ENCODE measurements around the gene IL17B.

DNA sequence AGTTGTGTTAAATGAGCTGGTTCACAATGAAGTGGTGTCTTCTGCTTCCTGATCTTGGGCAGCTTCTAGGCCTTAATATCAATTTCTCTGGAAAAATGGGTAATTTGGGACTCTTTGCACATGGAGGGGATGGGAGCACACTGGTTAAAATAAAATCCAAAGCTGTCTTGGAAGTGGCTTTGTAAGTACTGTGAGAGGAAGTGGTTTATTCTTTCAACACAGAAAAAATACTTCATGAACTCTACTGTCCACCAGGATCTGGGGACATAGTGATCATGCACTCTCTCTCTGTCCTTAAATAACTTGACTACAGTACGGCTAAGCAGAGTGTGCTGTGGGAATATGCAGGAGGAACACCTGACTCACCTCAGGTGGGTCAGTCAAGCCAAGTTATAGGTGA is 18.8 kb downstream of the IL17B start:
- no peak for TF ChIP-seq EP300 (IDR thresholded peaks at IDR 0.05; ENCODE audit: borderline replicate concordance)
- TF ChIP-seq, protein P1, sequence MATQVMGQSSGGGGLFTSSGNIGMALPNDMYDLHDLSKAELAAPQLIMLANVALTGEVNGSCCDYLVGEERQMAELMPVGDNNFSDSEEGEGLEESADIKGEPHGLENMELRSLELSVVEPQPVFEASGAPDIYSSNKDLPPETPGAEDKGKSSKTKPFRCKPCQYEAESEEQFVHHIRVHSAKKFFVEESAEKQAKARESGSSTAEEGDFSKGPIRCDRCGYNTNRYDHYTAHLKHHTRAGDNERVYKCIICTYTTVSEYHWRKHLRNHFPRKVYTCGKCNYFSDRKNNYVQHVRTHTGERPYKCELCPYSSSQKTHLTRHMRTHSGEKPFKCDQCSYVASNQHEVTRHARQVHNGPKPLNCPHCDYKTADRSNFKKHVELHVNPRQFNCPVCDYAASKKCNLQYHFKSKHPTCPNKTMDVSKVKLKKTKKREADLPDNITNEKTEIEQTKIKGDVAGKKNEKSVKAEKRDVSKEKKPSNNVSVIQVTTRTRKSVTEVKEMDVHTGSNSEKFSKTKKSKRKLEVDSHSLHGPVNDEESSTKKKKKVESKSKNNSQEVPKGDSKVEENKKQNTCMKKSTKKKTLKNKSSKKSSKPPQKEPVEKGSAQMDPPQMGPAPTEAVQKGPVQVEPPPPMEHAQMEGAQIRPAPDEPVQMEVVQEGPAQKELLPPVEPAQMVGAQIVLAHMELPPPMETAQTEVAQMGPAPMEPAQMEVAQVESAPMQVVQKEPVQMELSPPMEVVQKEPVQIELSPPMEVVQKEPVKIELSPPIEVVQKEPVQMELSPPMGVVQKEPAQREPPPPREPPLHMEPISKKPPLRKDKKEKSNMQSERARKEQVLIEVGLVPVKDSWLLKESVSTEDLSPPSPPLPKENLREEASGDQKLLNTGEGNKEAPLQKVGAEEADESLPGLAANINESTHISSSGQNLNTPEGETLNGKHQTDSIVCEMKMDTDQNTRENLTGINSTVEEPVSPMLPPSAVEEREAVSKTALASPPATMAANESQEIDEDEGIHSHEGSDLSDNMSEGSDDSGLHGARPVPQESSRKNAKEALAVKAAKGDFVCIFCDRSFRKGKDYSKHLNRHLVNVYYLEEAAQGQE (IDR thresholded peaks at IDR 0.05; ENCODE audit: low read depth) = no peak
- TF ChIP-seq, protein P2, sequence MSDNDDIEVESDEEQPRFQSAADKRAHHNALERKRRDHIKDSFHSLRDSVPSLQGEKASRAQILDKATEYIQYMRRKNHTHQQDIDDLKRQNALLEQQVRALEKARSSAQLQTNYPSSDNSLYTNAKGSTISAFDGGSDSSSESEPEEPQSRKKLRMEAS (IDR thresholded peaks at IDR 0.05) = no peak
- TF ChIP-seq YY1 (IDR thresholded peaks at IDR 0.05; ENCODE audit: low read depth) = no peak
- TF ChIP-seq RAD21 (IDR thresholded peaks at IDR 0.05; ENCODE audit: low read depth) = no peak
- TF ChIP-seq EGR1 (IDR thresholded peaks at IDR 0.05) = no peak
- TF ChIP-seq CREB1 (IDR thresholded peaks at IDR 0.05; ENCODE audit: low read depth) = no peak
- TF ChIP-seq TCF12 (IDR thresholded peaks at IDR 0.05; ENCODE audit: low read depth) = no peak

Measured in Ishikawa (cell line).